HEK293 (cell line): ENCODE data around the gene FAM240A.

Source experiments
- CTCF ChIA-PET: fragments of 350-600 bp; formaldehyde crosslinking; extraction: SDS; loops from one replicate; lab custom pipeline; 2021; ENCODE audit warnings: antibody characterized with exemption; lab: Yijun Ruan, JAX
- POLR2A ChIA-PET: fragments of 300-600 bp; formaldehyde crosslinking; extraction: SDS; loops from one replicate; lab custom pipeline; 2020; ENCODE audit warnings: antibody characterized with exemption, inconsistent platforms; lab: Yijun Ruan, JAX
- H3K27ac ChIP-seq: fragments of 200-500 bp; sonication (Bioruptor generic); 2 replicates; pipeline ENCODE4 v1.5.1; 2014; ENCODE audit warnings: low read depth, low read length, control low read depth, inconsistent platforms; ENCODE audit errors: extremely low read depth
- H3K36me3 ChIP-seq, 2 experiments: fragments of 200-500 bp in 1 of 2; sonication (Bioruptor generic) in 1 of 2; 1 replicate in 1 of 2; 2 replicates in 1 of 2; pipeline ENCODE4 v1.5.1; 2014 to 2017; ENCODE audit warnings: inconsistent platforms in 2 of 2, low read length in 2 of 2; ENCODE audit not compliant: control insufficient read depth in 2 of 2, insufficient read depth in 1 of 2
- H3K4me1 ChIP-seq: fragments of 200-500 bp; sonication (Bioruptor generic); 2 replicates; pipeline ENCODE4 v1.5.1; 2014; ENCODE audit warnings: mild to moderate bottlenecking, low read length, inconsistent platforms; ENCODE audit not compliant: control insufficient read depth, insufficient read depth
- H3K4me3 ChIP-seq: 2 replicates; pipeline ENCODE4 v1.5.1; 2011; ENCODE audit warnings: low read depth, mild to moderate bottlenecking, control low read depth, low read length, moderate library complexity
- H3K9me3 ChIP-seq: fragments of 200-500 bp; sonication (Bioruptor generic); 2 replicates; pipeline ENCODE4 v1.5.1; 2014; ENCODE audit warnings: low read depth, low read length, inconsistent platforms; ENCODE audit not compliant: control insufficient read depth, insufficient read depth
- BCL11B ChIP-seq: fragments of 450-650 bp; formaldehyde crosslinking; IDR thresholded peaks from 2 replicates; pipeline ENCODE4 v1.5.1; 2016; ENCODE audit warnings: low read depth, missing biosample characterization, missing genetic modification characterization
- EGR2 ChIP-seq: fragments of 450-650 bp; formaldehyde crosslinking; IDR thresholded peaks from 2 replicates; pipeline ENCODE4 v1.5.1; 2016; ENCODE audit warnings: low read depth, missing biosample characterization, missing genetic modification characterization
- SCRT1 ChIP-seq: fragments of 450-650 bp; formaldehyde crosslinking; IDR thresholded peaks from 2 replicates; pipeline ENCODE4 v1.5.1; 2016; ENCODE audit warnings: missing biosample characterization, missing genetic modification characterization, borderline replicate concordance
- ZBTB21 ChIP-seq: fragments of 450-650 bp; formaldehyde crosslinking; IDR thresholded peaks from 2 replicates; pipeline ENCODE4 v1.5.1; 2017; ENCODE audit warnings: missing biosample characterization, missing genetic modification characterization
- ZBTB26 ChIP-seq: fragments of 450-650 bp; formaldehyde crosslinking; optimal IDR thresholded peaks from 2 replicates; pipeline ENCODE3; 2016; ENCODE audit warnings: missing biosample characterization, mild to moderate bottlenecking, missing genetic modification characterization
- ZNF16 ChIP-seq: fragments of 450-650 bp; formaldehyde crosslinking; IDR thresholded peaks from 2 replicates; pipeline ENCODE4 v1.5.1; 2016; ENCODE audit warnings: low read depth, missing biosample characterization, missing genetic modification characterization
- ZNF169 ChIP-seq: fragments of 450-650 bp; formaldehyde crosslinking; IDR thresholded peaks from 2 replicates; pipeline ENCODE4 v1.5.1; 2016; ENCODE audit warnings: missing biosample characterization, missing genetic modification characterization
- ZNF202 ChIP-seq: fragments of 450-650 bp; formaldehyde crosslinking; IDR thresholded peaks from 2 replicates; pipeline ENCODE4 v1.5.1; 2016; ENCODE audit warnings: missing biosample characterization, missing genetic modification characterization, borderline replicate concordance
- ZNF221 ChIP-seq: fragments of 450-650 bp; formaldehyde crosslinking; IDR thresholded peaks from 2 replicates; pipeline ENCODE4 v1.5.1; 2017; ENCODE audit warnings: missing biosample characterization, missing genetic modification characterization, borderline replicate concordance
- ZNF23 ChIP-seq: fragments of 450-650 bp; formaldehyde crosslinking; IDR thresholded peaks from 2 replicates; pipeline ENCODE4 v1.5.1; 2016; ENCODE audit warnings: missing biosample characterization, missing genetic modification characterization, borderline replicate concordance
- ZNF335 ChIP-seq: fragments of 450-650 bp; formaldehyde crosslinking; conservative IDR thresholded peaks from 2 replicates; pipeline ENCODE4 v1.5.1; 2016; ENCODE audit warnings: missing biosample characterization, missing genetic modification characterization
- ZNF513 ChIP-seq: fragments of 450-650 bp; IDR thresholded peaks from 2 replicates; pipeline ENCODE4 v1.5.1; 2018; ENCODE audit warnings: missing biosample characterization, missing genetic modification characterization
- ZNF585B ChIP-seq: fragments of 450-650 bp; formaldehyde crosslinking; IDR thresholded peaks from 2 replicates; pipeline ENCODE4 v1.5.1; 2016; ENCODE audit warnings: missing biosample characterization, missing genetic modification characterization
- ZNF610 ChIP-seq: fragments of 450-650 bp; formaldehyde crosslinking; IDR thresholded peaks from 2 replicates; pipeline ENCODE4 v1.5.1; 2016; ENCODE audit warnings: missing biosample characterization, missing genetic modification characterization, borderline replicate concordance
- ZNF626 ChIP-seq: fragments of 450-650 bp; sonication (Bioruptor Pico); formaldehyde crosslinking; IDR thresholded peaks from 2 replicates; pipeline ENCODE4 v1.5.1; 2018; ENCODE audit warnings: missing biosample characterization, missing genetic modification characterization, inconsistent platforms
- TF ChIP-seq, protein P1 (sequence below): fragments of 450-650 bp; formaldehyde crosslinking; IDR thresholded peaks from 2 replicates; pipeline ENCODE4 v1.5.1; 2017; ENCODE audit warnings: missing biosample characterization, missing genetic modification characterization
- TF ChIP-seq, protein P2 (sequence below): fragments of 450-650 bp; formaldehyde crosslinking; IDR thresholded peaks from 2 replicates; pipeline ENCODE4 v1.5.1; 2016; ENCODE audit warnings: missing biosample characterization, missing genetic modification characterization
- TF ChIP-seq, protein P3 (sequence below): fragments of 450-650 bp; formaldehyde crosslinking; IDR thresholded peaks from 2 replicates; pipeline ENCODE4 v1.5.1; 2016; ENCODE audit warnings: missing biosample characterization, missing genetic modification characterization

Gene FAM240A

GRCh38 chr3:46615050-46615775 is 2.9 kb downstream of the FAM240A start:
- CTCF ChIA-PET, result interaction anchor here (1.0 to 1.2 kb wide), 2 partner anchors 127 kb away, joined by 3 read pairs; no protein-coding TSS in a partner anchor
- H3K36me3 ChIP-seq, result no peaks in the 10 kb centered on the region
- H3K27ac ChIP-seq, result no peak overlapping the region
- H3K4me3 ChIP-seq, result no peak overlapping the region
- no peaks in the 10 kb centered on the region for H3K4me1 ChIP-seq
- TF ChIP-seq, protein P1, sequence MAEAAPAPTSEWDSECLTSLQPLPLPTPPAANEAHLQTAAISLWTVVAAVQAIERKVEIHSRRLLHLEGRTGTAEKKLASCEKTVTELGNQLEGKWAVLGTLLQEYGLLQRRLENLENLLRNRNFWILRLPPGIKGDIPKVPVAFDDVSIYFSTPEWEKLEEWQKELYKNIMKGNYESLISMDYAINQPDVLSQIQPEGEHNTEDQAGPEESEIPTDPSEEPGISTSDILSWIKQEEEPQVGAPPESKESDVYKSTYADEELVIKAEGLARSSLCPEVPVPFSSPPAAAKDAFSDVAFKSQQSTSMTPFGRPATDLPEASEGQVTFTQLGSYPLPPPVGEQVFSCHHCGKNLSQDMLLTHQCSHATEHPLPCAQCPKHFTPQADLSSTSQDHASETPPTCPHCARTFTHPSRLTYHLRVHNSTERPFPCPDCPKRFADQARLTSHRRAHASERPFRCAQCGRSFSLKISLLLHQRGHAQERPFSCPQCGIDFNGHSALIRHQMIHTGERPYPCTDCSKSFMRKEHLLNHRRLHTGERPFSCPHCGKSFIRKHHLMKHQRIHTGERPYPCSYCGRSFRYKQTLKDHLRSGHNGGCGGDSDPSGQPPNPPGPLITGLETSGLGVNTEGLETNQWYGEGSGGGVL, result no peak
- TF ChIP-seq, protein P2, sequence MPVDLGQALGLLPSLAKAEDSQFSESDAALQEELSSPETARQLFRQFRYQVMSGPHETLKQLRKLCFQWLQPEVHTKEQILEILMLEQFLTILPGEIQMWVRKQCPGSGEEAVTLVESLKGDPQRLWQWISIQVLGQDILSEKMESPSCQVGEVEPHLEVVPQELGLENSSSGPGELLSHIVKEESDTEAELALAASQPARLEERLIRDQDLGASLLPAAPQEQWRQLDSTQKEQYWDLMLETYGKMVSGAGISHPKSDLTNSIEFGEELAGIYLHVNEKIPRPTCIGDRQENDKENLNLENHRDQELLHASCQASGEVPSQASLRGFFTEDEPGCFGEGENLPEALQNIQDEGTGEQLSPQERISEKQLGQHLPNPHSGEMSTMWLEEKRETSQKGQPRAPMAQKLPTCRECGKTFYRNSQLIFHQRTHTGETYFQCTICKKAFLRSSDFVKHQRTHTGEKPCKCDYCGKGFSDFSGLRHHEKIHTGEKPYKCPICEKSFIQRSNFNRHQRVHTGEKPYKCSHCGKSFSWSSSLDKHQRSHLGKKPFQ (tag by site-specific recombination), result no peak
- POLR2A ChIA-PET, result no interaction called here
- no peaks in the 10 kb centered on the region for H3K9me3 ChIP-seq

GRCh38 chr3:46615976-46616375 is 3.7 kb downstream of the FAM240A start:
- H3K27ac ChIP-seq, result no peak overlapping the region
- H3K36me3 ChIP-seq, result no peaks in the 10 kb centered on the region
- TF ChIP-seq ZNF16 (tag by site-specific recombination) (no peak), ZNF610 (tag by site-specific recombination) (no peak), ZNF221 (no peak), ZNF626 (tag by site-specific recombination) (no peak), EGR2 (tag by site-specific recombination) (no peak), ZBTB21 (tag by site-specific recombination) (no peak), ZNF202 (tag by site-specific recombination) (no peak), ZNF585B (tag by site-specific recombination) (no peak)
- TF ChIP-seq, all 188 proteins: peak for 0
- Histone ChIP-seq H3K4me3 (no peak overlapping the region), H3K9me3 (no peaks in the 10 kb centered on the region), H3K4me1 (no peaks in the 10 kb centered on the region)
- ChIA-PET POLR2A (no interaction called here), CTCF (interaction anchor here (1.2 kb wide), 1 partner anchor 127 kb away, joined by 3 read pairs; no protein-coding TSS in a partner anchor)

GRCh38 chr3:46617941-46618340 is 5.6 kb downstream of the FAM240A start:
- Histone ChIP-seq H3K27ac (no peak overlapping the region), H3K36me3 (no peaks in the 10 kb centered on the region), H3K4me3 (no peak overlapping the region), H3K9me3 (no peaks in the 10 kb centered on the region), H3K4me1 (no peaks in the 10 kb centered on the region)
- TF ChIP-seq ZNF335 (tag by site-specific recombination), result no peak
- TF ChIP-seq ZBTB26 (tag by site-specific recombination), result no peak
- no peak for TF ChIP-seq ZNF23
- TF ChIP-seq ZBTB21 (tag by site-specific recombination), result no peak
- TF ChIP-seq, protein P3, sequence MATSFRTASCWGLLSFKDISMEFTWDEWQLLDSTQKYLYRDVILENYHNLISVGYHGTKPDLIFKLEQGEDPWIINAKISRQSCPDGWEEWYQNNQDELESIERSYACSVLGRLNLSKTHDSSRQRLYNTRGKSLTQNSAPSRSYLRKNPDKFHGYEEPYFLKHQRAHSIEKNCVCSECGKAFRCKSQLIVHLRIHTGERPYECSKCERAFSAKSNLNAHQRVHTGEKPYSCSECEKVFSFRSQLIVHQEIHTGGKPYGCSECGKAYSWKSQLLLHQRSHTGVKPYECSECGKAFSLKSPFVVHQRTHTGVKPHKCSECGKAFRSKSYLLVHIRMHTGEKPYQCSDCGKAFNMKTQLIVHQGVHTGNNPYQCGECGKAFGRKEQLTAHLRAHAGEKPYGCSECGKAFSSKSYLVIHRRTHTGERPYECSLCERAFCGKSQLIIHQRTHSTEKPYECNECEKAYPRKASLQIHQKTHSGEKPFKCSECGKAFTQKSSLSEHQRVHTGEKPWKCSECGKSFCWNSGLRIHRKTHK (tag by site-specific recombination), result no peak
- TF ChIP-seq SCRT1 (tag by site-specific recombination), result no peak
- TF ChIP-seq ZNF169, result no peak
- TF ChIP-seq BCL11B (tag by site-specific recombination), result no peak
- TF ChIP-seq ZNF513 (tag by site-specific recombination), result no peak
- ChIA-PET POLR2A (no interaction called here), CTCF (interaction anchor here (1.6 kb wide), 1 partner anchor 129 kb away, joined by 7 read pairs; no protein-coding TSS in a partner anchor)
